GM21737 (cell line): ENCODE results near the gene APOBEC3F.
"Not testable (repeated sequence)": the region's sequence is repeated elsewhere in the genome, so short reads cannot be mapped to it uniquely, and the experiment has no call there.

Experiments
- ATAC-seq: cut with Tn5 transposase; IDR thresholded peaks from one replicate; pipeline ENCODE4 v1.9.1; 2021; ENCODE audit warnings: mild to moderate bottlenecking, moderate library complexity; ENCODE audit not compliant: unreplicated experiment

Gene APOBEC3F

DNA sequence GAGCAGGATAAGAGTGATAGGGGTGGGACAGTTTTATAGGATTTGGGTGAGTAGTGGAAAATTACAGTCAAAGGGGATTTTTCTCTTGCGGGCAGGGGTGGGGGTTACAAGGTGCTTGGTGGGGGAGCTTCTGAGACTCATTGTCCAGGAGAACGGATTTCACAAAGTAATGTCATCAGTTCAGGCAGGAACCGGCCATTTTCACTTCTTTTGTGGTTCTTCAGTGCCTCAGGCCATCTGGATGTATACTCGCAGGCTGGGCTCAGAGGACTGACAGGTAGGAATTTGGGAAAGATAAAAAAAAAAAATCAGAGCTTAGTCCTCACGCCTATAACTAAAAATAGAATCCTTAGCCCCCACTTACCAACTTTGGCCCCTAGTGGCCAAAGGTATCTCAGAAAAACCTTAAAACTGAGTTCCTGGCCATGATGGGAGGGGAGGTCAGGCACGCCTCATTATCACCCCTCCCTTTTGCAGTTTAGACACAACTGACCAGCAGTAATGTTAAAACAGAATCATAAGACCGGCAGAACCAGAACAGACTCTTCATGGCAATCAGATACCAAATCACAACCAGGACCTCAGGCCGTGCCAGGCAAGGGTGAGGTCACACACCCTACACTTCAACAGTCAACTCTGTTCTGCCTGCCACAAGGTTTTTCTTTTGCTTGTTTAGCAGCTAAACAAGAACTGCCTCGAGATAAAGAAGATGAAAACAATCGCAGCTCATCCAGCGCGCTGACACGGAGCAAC lies 27.5 kb downstream of the APOBEC3F start:
- ATAC-seq: no peak

DNA sequence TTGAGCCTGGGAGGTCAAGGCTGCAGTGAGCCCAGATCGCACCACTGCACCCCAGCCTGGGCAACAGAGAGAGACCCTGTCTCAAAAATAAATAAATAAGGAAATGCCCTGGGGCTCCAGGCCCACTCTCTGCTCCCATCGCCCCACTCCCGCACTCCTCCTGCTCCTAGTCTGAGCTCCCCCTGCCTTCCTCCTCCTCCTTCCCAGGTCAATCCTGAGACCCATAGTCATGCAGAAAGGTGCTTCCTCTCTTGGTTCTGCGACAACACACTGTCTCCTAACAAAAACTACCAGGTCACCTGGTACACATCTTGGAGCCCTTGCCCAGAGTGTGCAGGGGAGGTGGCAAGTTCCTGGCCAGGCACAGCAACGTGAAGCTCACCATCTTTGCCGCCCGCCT lies 29.5 kb downstream of the APOBEC3F start:
- ATAC-seq: no peak

DNA sequence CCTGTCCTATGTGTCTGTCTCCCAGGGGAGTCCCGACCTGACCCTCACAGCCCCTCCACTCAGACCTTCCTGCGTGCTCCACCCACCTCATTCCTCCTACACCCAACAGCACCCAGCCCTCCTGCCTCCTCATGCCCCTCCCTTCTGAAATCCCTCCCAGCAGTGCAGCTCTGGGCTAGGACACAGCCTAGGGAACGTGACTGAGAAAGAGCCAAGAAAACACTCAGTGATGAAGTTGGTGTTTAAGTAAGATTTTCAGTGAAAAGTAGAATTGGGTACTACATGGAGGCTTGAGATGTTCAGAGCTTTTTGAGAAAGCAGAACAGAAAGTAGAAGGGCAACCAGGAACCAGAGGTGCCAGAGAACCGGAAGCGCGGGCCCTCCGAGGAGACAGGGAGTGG lies 31.9 kb downstream of the APOBEC3F start:
- not testable (repeated sequence) for ATAC-seq

DNA sequence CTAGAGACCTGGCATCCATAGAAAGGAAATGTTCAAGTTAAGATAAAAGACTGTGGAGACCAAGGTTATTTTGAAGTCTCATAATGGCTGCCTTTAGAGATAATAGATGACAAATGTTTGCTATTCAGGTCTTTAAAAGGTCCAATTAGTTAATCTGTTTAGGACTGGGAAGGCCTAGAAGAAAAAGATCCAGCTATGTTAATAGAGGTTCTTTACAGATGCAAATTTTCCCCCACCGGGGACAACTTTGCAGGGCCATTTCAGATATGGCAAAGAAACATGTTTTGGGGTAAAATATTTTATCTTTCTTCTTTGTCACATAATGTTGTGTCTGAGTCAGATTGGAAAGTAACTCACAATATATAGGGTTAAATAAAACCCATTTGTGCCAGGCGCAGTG lies 33.3 kb downstream of the APOBEC3F start:
- no peak for ATAC-seq

DNA sequence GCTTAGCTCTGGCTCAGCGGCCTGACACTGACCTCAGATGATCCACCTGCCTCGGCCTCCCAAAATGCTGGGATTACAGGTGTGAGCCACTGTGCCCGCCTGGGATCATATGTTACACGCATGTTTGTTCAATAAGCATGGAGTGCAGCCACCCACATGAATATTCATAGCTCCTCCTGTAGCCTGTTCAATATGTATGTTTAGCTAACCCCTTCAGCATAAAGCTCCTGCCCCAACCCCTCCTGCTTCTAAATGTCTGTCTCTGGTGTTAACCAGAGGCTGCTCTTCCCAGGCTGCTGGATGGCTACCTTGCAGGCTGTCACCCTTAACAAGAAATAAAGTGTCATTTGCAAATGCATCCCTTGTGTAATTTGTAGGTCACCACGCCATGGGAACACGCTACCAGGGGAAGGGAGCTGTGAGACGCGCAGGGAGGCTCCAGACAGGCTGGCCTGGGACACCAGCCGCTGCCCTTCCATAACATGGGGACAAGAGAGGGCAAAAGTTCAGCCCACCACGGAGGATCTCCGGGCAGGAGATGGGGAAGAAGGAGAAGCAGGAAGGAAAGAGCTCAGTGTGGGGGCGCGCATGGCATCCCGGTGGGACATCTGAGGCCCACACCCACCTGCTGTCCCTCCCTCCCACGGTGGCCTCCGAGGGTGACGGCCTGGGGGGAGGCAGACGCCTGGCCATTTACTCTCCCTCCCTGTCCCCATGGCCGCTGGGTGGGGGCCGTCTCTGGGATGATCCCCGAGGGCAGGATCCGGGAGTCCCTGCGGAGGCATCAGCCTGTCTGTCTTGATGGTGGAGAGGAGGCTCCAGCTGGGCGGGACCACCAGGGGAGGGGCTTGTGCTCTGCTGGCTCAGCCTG lies 35.7 kb downstream of the APOBEC3F start:
- not testable (repeated sequence) for ATAC-seq

DNA sequence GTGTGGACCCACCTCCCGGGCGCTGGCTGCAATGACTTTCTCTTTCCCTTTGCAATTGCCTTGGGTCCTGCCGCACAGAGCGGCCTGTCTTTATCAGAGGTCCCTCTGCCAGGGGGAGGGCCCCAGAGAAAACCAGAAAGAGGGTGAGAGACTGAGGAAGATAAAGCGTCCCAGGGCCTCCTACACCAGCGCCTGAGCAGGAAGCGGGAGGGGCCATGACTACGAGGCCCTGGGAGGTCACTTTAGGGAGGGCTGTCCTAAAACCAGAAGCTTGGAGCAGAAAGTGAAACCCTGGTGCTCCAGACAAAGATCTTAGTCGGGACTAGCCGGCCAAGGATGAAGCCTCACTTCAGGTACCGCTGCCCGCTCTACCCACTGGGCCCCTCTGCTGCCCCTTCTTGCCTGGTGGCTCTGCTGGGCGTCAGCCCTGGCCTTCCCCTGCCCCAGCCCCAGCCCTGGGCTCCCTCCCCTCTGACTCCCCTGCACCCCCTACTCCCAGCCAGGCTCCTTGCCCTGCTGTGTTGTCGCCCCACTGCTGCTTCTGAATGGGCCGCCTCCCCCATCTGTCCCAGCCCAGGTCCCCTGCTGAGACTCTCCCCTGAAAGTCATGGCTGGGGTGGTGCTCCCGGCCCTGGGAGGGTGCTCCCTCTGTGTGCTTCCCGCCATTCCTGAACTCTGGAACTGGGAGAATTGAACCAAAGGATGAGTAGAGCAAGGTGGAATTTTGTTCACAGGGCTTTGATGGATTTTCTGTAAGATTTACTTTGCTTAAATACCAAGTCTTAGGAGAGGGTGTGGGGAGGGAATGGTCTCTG lies 36.6 kb downstream of the APOBEC3F start, which contains the start of gene APOBEC3G:
Gene APOBEC3G, plus strand, starts transcription at position 250 of the 815 bp plus-strand sequence. Its CDS starts 87 bp downstream, at position 337.
- peak; percentile 80 for ATAC-seq

DNA sequence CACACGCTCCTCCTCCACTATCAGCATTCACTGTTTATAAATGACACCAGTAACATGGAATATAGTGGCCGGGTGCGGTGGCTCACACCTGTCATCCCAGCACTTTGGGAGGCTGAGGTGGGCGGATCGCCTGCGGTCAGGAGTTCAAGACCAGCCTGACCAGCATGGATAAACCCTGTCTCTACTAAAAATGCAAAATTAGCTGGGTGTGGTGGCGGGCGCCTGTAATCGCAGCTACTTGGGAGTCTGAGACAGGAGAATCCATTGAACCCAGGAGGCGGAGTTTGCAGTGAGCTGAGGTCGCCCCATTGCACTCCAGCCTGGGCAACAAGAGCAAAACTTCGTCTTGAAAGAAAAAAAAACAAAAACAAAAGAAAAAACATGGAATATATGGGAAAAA lies 37.2 kb downstream of the APOBEC3F start:
- ATAC-seq: not testable (repeated sequence)

DNA sequence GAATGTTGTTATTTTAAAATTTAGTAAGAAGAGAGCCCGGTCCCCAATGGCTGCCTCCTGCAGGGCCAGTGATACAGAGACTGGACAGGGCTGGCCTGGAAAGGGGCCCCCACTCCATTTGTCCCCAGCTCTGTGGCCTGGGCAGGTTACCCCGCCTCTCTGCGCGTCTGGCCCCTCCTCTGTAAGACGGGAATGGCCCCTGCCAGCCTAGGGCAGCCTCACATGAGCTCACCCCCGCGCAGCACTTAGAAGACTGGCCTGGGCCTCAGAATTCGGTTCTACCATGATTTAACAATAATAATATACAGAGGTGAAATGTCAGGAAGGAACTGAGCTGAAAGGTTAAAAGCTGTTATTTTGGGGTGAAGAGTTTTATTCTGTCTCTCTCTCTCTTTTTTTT lies 37.7 kb downstream of the APOBEC3F start:
- no peak for ATAC-seq

DNA sequence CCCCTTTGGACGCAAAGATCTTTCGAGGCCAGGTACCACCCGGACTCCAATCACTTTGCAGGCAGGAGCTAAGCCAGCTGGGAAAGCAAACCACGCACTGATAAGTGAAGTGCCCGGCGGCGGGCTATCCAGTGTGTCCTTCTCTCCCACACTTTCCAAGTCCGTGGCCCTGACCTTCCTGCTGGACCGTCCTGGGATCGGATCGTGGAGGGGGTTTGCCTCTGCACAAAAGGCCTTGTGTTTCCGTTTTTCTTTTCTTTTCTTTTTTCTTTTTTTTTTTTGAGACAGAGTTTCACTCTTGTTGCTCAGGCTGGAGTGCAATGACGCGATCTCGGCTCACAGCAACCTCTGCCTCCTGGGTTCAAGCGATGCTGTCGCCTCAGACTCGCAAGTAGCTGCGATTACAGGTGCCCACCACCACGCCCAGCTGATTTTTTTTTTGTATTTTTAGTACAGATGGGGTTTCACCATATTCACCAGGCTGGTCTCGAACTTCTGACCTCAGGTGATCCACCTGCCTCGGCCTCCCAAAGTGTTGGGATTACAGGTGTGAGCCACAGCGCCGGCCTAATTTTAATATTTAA lies 38.5 kb downstream of the APOBEC3F start:
- not testable (repeated sequence) for ATAC-seq

DNA sequence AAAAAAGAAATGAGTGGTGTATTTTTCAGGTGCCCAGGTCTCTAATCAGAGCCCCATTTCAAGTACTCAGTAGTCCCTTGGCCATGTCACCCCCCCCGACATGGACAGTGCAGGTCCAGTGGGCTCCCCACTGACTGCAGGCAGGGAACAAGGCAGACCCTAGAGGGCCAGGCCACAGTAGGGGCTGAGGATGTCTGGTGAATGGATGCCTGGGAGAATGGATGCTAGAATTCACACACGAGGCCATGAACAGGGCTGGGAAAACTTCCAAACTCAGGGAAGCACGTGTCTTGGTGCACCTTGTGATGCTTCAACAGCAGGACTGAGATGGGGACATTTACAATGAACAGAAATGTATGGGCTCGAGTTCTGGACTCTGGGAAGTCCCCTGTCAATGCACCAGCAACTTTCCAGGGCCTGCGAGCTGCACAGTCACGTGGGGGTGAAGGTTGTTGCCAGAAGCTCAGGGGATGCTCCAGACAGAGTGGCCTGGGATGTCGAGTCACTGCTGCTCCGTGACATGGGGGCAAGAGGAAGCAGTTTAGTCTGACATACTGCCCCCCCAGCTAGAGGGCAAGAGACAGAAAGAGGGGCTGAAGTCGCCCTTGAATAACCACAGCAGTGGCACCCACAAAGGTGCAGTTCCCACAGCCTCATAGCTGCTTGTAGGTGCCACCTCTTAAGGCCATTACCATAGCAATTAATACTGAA lies 39.5 kb downstream of the APOBEC3F start:
- no peak for ATAC-seq

DNA sequence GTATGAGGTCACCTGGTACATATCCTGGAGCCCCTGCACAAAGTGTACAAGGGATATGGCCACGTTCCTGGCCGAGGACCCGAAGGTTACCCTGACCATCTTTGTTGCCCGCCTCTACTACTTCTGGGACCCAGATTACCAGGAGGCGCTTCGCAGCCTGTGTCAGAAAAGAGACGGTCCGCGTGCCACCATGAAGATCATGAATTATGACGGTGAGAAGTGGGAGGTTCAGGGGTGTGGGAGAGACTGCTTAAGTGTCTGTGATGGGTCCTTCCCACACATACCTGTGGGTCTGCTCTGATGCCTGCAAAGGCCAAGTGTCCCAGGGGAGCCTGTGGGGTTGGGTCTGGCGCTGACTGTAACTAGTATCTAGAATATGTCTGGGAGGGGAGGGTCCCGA lies 40.4 kb downstream of the APOBEC3F start:
- ATAC-seq: no peak

DNA sequence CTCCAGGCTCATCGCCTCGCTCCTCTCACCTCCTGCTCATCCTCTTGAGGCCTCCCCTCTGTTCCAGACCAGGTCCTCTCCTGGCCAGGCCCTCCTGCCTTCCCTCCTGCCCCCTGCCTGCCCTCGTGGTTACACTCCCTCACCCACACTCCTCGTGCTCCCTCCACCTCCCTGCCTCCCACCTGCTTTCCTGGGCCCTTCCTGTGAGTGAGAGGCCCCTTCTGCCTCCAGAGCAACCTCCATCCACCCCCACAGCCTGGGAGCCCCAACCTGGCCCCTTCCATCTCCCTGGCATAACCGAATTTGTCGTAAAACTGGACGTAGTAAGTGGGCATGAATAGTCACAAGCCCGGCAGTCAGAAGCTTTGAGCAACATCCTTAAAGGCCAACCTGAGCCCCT lies 40.9 kb downstream of the APOBEC3F start:
- no peak for ATAC-seq

DNA sequence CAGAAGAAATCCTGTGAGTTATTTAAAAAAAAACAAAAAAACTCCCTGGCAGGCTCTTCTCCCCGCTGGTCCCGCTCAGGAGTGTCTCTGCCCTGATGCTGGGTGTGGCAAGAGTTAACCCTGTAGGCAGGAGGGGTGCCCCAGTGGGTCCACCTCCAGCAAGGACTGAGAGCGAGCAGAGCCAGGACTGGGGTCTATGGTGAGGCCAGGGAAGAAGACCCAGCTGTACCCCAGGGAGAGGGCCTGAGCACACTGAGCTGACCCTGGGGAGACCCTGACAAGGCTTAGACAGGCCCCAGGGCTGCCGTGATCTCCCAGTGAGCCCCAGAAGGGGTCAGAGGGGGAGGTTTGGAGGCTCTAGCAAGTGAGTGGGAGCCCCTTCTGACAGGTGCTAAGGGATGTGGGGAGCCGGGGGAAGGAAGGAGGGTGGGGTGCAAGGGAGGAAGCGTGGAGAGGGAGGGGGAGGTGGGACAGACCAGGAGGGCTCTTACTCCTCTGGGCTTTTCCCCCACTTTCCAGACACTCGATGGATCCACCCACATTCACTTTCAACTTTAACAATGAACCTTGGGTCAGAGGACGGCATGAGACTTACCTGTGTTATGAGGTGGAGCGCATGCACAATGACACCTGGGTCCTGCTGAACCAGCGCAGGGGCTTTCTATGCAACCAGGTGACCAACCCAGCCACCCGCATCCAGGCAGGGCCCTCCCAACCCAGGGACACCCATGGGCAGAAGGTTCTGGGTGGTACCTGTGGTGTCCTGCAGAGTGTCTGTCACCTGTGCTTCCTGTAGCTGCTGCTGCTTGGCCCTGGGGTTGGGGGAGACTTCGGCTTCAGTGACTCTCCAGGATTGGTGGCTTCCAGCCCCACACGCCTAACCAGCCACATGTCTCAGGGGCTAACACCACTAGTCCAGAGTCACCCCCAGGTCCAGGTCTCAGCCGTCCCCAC lies 42.8 kb downstream of the APOBEC3F start:
- ATAC-seq: no peak

DNA sequence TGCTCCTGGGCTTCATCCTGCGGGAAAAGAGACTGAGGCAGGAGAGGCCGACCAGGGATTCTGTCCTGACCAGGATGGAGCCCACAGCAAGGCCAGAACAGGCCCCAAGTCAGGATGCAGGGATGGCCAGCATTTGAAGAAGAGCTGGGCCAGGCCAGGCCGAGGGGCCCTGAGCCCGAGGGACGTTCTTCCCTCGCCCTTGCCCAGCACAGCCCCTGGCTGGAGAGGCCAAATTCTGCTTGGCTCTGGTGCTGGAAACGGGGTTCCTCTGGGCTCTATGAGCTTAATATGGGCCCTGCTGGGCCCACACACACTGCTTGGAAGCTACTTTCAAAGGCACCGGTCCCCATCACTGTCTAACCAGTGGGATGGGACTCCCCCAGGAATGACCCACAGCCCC lies 44.0 kb downstream of the APOBEC3F start:
- ATAC-seq: no peak

DNA sequence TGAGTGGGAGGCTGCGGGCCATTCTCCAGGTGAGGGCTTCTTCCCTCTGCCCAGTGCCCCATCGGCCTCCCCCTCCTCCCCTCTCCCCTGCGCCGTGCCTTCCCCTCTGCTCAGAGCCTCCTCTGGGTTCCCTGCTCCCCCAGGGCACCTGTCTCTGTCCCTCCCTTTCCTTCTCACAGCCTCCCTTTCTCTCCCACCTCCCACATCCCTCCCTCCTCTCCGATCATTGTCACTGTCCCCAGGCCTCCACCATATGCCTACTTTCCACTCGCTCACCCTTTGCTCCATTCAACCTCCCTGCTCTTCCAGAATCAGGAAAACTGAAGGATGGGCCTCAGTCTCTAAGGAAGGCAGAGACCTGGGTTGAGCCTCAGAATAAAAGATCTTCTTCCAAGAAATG lies 46.4 kb downstream of the APOBEC3F start:
- ATAC-seq: no peak

DNA sequence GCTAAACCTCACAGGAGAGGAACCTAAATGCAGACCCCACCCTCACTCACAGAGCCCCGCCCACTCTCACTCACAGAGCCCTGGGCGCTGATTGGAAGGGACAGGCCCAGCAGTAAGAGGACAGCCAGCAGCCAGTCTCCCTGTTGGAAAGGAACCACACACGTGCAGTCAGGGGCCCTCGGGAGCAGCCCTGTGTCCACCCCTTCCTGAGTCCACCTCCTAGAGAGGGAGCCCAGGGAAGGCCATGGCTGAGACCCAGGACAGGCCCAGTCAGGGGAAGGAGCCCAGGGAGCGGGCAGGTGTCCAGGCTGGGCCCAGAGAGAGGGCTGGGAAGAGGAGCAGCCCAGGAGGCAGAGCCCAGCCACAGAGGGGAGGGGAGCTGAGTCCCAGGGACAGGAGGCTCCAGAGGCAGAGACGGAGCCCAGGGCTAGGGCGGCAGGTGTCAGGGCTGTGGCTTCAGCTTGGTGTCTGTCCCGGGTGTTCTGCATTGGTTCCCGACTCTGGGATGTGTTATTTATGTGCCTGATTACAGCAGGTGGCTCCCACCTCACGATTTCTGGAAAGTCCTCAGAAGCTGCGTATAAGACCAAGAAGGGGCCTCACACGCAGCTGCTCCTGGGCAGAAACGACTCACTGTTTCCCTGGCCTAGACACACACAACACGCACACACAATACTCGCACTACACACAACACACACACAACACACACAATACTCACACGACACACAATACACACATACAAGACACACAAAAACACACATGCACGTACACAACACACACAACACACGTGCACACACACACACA lies 47.4 kb downstream of the APOBEC3F start:
- ATAC-seq: no peak

DNA sequence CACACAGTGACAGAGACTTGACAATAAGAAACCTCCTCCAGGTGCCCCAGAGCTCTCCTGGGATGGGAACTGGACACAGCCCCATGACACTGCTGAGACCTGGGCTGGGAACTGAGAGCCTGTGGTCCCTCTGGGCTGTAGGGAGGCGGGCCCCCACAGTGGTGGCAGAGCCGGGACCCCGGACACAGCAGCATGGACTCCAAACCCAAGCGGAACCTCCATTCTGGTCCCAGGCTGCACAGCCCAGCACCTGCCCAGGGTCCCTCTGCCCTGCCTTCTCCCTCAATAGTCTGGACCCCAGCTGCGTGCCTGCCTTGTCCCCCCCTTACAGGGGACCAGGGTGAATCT lies 48.0 kb downstream of the APOBEC3F start:
- ATAC-seq: no peak

DNA sequence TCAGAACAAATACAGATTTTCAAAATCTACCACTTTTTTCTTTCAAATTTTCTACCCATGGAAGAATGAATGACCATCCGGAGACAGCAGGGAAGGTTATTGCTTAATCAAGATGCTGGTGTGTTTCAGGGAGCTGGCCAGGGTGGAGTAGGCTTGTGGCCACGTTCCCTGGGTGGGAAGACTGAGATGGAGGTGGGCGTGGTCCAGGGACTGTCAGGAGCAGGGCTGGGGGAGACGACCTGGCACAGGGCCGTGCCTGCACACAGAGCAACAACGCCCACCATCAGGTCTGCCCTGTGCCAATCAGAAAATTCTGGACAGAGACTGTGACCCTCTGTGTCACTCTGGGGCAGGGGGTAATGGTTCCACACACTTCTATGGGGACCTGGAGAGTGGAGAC lies 49.3 kb downstream of the APOBEC3F start:
- ATAC-seq: no peak
